Natural killer cell (primary cell): ENCODE measurements around the gene GPRASP2. TPM values are rescaled to one million over a fixed set of nuclear protein-coding genes. Genes with fewer than 3 reads are reported as not detected.
A peak's percentile ranks its signal among the peaks of the same experiment; 100 is the strongest.
"Not testable (repeated sequence)": the region's sequence is repeated elsewhere in the genome, so short reads cannot be mapped to it uniquely, and the experiment has no call there.

Experiments used
- ATAC-seq, 3 donors: fragments of 150-1000 bp in 2 of 3; fragments of 200-7000 bp in 1 of 3; cut with Tn5 transposase; 1 replicate in 1 of 3; 2 replicates in 2 of 3; pipeline ENCODE4 v1.10.0; 2021; ENCODE audit warnings: mild to moderate bottlenecking in 2 of 3, moderate library complexity in 2 of 3
- DNase-seq, 2 donors: peaks; one replicate each; pipeline versions ENCODE4 v3.0.0 to v3.0.0-alpha.2; 2013 to 2021; ENCODE audit warnings: mixed read lengths in 1 of 2
- H3K27ac ChIP-seq: one replicate; pipeline ENCODE4 v1.5.1; 2013; ENCODE audit warnings: mild to moderate bottlenecking, low read length
- H3K27me3 ChIP-seq: one replicate; pipeline ENCODE4 v1.6.1; 2013; ENCODE audit warnings: low read length; ENCODE audit not compliant: control insufficient read depth, insufficient read depth
- H3K36me3 ChIP-seq: one replicate; pipeline ENCODE4 v1.6.1; 2013; ENCODE audit warnings: low read length; ENCODE audit not compliant: control insufficient read depth, insufficient read depth
- H3K4me1 ChIP-seq: one replicate; pipeline ENCODE4 v1.6.1; 2013; ENCODE audit warnings: low read length; ENCODE audit not compliant: control insufficient read depth, insufficient read depth
- H3K4me3 ChIP-seq: one replicate; pipeline ENCODE4 v1.5.1; 2013; ENCODE audit warnings: low read length
- H3K9me3 ChIP-seq: one replicate; pipeline ENCODE4 v1.6.1; 2013; ENCODE audit warnings: low read length; ENCODE audit not compliant: control insufficient read depth, insufficient read depth
- H3K27ac Mint-ChIP-seq, 2 donors: one replicate each; pipeline ENCODE4 v1.8.0; 2022; ENCODE audit warnings: mild to moderate bottlenecking in 2 of 2, mixed read lengths in 2 of 2, moderate library complexity in 1 of 2
- H3K27me3 Mint-ChIP-seq, 2 donors: one replicate each; pipeline ENCODE4 v1.8.0; 2022; ENCODE audit warnings: low read depth in 2 of 2, mixed read lengths in 2 of 2
- H3K36me3 Mint-ChIP-seq: one replicate; pipeline ENCODE4 v1.8.0; 2022; ENCODE audit warnings: mixed read lengths
- H3K4me1 Mint-ChIP-seq, 2 donors: one replicate each; pipeline ENCODE4 v1.8.0; 2022; ENCODE audit warnings: mixed read lengths in 2 of 2
- H3K4me3 Mint-ChIP-seq: one replicate; pipeline ENCODE4 v1.8.0; 2022; ENCODE audit warnings: mild to moderate bottlenecking, moderate library complexity, mixed read lengths
- H3K9me3 Mint-ChIP-seq, 2 donors: one replicate each; pipeline ENCODE4 v1.8.0; 2022; ENCODE audit warnings: mixed read lengths in 2 of 2
- WGBS: methylation state at CpG from one replicate; pipeline ENCODE4 v1.1.7; 2013; ENCODE audit warnings: missing lambda C conversion rate; ENCODE audit not compliant: insufficient coverage; 5-methylcytosine and 5-hydroxymethylcytosine counted together
- intact Hi-C: fragments of 100-400 bp; cut with micrococcal nuclease; formaldehyde crosslinking; loops from one replicate; pipeline ENCODE4 v1.14.2; 2022
- total RNA-seq, 4 donors: library from RNA; stranded (reverse); fragments of 120-200 nt in 1 of 4; gene quantifications; one replicate each; pipeline versions ENCODE4 v1.2.3 to v1.2.4, GENCODE V29; 2013 to 2022
- TF ChIP-seq, protein P1 (sequence below): fragments of 200-600 bp; IDR thresholded peaks from one replicate; pipeline ENCODE4 v1.8.0; 2022; ENCODE audit warnings: antibody characterized with exemption

GPRASP2 gene
- total RNA-seq, 3 donors from 2014 or later (not counting 1 experiment from before 2014, with no cell fraction given), result 0.43 to 0.70 (median 0.68) TPM

DNA sequence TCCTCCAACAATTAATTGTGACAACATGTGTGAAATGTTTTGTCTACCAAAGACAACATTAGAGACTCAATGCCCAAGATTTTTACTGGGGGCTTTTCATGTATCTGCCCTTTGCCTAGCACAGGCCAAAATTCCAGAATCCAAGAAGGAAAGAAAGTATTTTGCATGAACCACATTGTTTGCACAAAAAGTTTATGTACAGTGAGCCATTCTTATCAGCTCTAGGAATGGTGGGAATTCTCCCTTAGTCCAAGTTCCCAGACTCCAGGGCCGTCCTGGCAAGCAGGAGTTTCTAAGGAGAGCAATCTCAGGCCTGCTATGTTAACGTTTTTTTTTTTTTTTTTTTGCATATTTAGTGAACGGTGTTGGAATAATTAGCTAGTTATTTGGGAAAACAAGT is 39.4 kb upstream of the GPRASP2 start:
- H3K27ac ChIP-seq, result no peak overlapping the region
- Mint-ChIP-seq H3K27ac (no peak overlapping the region), H3K36me3 (no peaks in the 10 kb centered on the region), H3K27me3 (no peaks in the 10 kb centered on the region), H3K4me1 (peaks cover 0 to 14% of the 10 kb centered on the region in 2 donors), H3K4me3 (no peak overlapping the region), H3K9me3 (peaks cover 0 to 2% of the 10 kb centered on the region in 2 donors)
- TF ChIP-seq, protein P1, sequence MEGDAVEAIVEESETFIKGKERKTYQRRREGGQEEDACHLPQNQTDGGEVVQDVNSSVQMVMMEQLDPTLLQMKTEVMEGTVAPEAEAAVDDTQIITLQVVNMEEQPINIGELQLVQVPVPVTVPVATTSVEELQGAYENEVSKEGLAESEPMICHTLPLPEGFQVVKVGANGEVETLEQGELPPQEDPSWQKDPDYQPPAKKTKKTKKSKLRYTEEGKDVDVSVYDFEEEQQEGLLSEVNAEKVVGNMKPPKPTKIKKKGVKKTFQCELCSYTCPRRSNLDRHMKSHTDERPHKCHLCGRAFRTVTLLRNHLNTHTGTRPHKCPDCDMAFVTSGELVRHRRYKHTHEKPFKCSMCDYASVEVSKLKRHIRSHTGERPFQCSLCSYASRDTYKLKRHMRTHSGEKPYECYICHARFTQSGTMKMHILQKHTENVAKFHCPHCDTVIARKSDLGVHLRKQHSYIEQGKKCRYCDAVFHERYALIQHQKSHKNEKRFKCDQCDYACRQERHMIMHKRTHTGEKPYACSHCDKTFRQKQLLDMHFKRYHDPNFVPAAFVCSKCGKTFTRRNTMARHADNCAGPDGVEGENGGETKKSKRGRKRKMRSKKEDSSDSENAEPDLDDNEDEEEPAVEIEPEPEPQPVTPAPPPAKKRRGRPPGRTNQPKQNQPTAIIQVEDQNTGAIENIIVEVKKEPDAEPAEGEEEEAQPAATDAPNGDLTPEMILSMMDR, result no peak
- no CpG with 5 or more reads among the region's 3 CpGs for WGBS
- H3K9me3 ChIP-seq, result no peaks in the 10 kb centered on the region
- H3K4me1 ChIP-seq, result no peaks in the 10 kb centered on the region
- intact Hi-C loops, result no loop called here
- no peak overlapping the region for H3K4me3 ChIP-seq
- no peak for DNase-seq
- ATAC-seq, result no peak
- H3K36me3 ChIP-seq, result no peaks in the 10 kb centered on the region
- no peaks in the 10 kb centered on the region for H3K27me3 ChIP-seq

DNA sequence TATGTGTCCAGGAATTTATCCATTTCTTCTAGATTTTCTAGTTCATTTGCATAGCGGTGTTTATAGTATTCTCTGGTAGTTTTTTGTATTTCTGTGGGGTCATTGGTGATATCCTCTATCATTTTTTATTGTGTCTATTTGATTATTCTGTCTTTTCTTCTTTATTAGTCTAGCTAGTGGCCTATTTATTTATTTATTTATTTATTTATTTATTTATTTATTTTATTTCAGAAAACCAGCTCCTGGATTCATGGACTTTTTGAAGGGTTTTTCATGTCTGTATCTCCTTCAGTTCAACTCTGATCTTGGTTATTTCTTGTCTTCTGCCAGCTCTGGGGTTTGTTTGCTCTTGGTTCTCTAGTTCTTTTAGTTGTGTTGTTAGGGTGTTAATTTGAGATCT is 34.8 kb upstream of the GPRASP2 start:
- H3K4me1 Mint-ChIP-seq, result peaks cover 0 to 15% of the 10 kb centered on the region in 2 donors
- H3K36me3 Mint-ChIP-seq, H3K4me3 ChIP-seq, H3K4me3 Mint-ChIP-seq, DNase-seq, H3K36me3 ChIP-seq, H3K9me3 Mint-ChIP-seq, H3K27ac ChIP-seq, H3K27ac Mint-ChIP-seq, intact Hi-C loops, H3K27me3 ChIP-seq, H3K27me3 Mint-ChIP-seq, H3K4me1 ChIP-seq, ATAC-seq, H3K9me3 ChIP-seq: not testable (repeated sequence)
- no CpG with 5 or more reads among the region's 1 CpG for WGBS

DNA sequence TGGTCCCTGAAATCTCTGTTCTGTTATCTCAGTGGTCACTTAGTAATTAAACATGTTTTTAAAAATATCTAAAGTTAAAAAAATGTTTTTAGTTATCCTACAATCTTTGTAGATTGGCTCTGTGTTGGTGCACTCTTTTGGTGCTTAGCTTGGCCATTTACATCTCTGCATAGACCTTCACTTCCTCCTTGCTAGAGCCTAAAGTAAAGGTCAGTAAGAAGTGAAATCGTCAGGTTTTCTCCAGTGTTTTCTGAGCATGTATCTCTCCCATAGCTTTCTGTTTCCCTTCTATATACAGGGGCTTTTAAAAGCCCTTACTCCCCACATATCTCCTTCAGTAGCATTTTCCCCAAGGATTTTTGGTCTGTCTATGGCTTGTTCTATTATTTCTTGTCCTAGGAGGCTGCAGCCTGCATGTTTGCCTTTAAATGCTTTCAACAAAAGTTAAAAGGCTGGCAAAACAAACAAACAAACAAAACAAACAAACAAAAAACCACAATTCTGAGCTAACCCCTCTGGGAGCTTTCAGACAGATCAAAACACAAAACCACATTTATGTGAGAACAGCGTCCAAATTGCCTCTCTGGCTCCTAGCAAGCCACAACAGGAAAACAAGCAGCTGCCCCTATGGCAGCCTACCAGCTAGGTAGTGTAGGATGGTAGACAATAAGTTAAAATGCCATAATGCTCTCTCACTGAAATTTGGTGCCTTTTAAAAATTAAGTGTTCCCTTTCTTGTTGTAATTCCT is 27.3 kb upstream of the GPRASP2 start:
- no peaks in the 10 kb centered on the region for H3K27me3 ChIP-seq
- H3K27ac ChIP-seq, result no peak overlapping the region
- no peak overlapping the region for H3K4me3 ChIP-seq
- Mint-ChIP-seq H3K4me1 (peaks cover 10 to 14% of the 10 kb centered on the region in 2 donors), H3K4me3 (peak overlapping the region; percentile 47), H3K27ac (peak overlapping the region; percentile 75 to 76), H3K36me3 (peaks cover 10% of the 10 kb centered on the region), H3K27me3 (no peaks in the 10 kb centered on the region), H3K9me3 (peaks cover 3 to 7% of the 10 kb centered on the region in 2 donors)
- WGBS, result 31% methylated on average over 2 of the region's 2 CpGs
- H3K36me3 ChIP-seq, result no peaks in the 10 kb centered on the region
- peak in 1 of 3 donors; percentile 43 for ATAC-seq
- peaks cover 3% of the 10 kb centered on the region for H3K4me1 ChIP-seq
- intact Hi-C loops, result no loop called here
- DNase-seq, result no peak
- no peaks in the 10 kb centered on the region for H3K9me3 ChIP-seq
- TF ChIP-seq, protein P1, result no peak

DNA sequence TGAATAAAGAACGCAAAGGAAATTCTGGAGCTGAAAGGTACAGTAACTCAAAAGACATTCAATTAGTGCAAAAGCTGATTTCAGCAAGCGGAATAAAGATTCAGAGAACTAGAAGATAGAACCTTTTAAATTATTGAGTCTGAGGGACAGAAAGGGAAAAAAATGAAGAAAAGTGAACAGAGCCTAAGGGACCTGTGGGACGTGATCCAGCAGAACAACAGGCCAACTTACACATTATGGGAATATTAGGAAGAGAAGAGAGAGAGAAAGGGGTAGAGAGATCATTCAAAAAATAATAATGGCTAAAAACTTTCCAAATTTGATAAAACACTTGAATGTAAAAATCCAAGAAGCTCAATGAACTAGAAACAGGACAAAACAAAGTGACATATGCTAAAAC is 17.5 kb upstream of the GPRASP2 start:
- no peaks in the 10 kb centered on the region for H3K4me1 Mint-ChIP-seq
- DNase-seq (no peak), ATAC-seq (no peak)
- WGBS, result 100% methylated on average over 1 of the region's 3 CpGs
- H3K4me1 ChIP-seq, result no peaks in the 10 kb centered on the region
- no peak overlapping the region for H3K4me3 ChIP-seq
- no peaks in the 10 kb centered on the region for H3K27me3 Mint-ChIP-seq
- H3K27ac ChIP-seq, result no peak overlapping the region
- intact Hi-C loops, result no loop called here
- H3K4me3 Mint-ChIP-seq, result no peak overlapping the region
- TF ChIP-seq, protein P1, result no peak
- no peaks in the 10 kb centered on the region for H3K27me3 ChIP-seq
- H3K36me3 ChIP-seq, result no peaks in the 10 kb centered on the region
- no peaks in the 10 kb centered on the region for H3K9me3 ChIP-seq
- peaks cover 0 to 2% of the 10 kb centered on the region in 2 donors for H3K9me3 Mint-ChIP-seq
- H3K36me3 Mint-ChIP-seq, result no peaks in the 10 kb centered on the region
- H3K27ac Mint-ChIP-seq, result no peak overlapping the region
